OCI-LY1 (cell line): Measurements from ENCODE around the gene INSYN1.

Source experiments
- H2AFZ ChIP-seq: fragments of 200-600 bp; sonication (generic), shearing (Covaris generic); 2 replicates; pipeline ENCODE4 v1.6.0; 2014; ENCODE audit warnings: antibody characterized with exemption, mild to moderate bottlenecking, low read length
- H3F3A ChIP-seq: fragments of 200-600 bp; sonication (generic), shearing (Covaris generic); 2 replicates; pipeline ENCODE4 v1.6.0; 2014; ENCODE audit warnings: mild to moderate bottlenecking, antibody characterized with exemption, low read length, moderate library complexity; ENCODE audit not compliant: insufficient read depth
- H3K27ac ChIP-seq: fragments of 200-600 bp; sonication (generic); 2 replicates; pipeline ENCODE4 v1.5.1; 2014; ENCODE audit warnings: low read length, mixed run types, mild to moderate bottlenecking, low read depth; ENCODE audit not compliant: poor library complexity, severe bottlenecking
- H3K27me3 ChIP-seq: fragments of 200-600 bp; sonication (generic); 2 replicates; pipeline ENCODE4 v1.6.0; 2014; ENCODE audit warnings: antibody characterized with exemption, mild to moderate bottlenecking, low read length, moderate library complexity; ENCODE audit not compliant: insufficient read depth
- H3K36me3 ChIP-seq: fragments of 200-600 bp; sonication (generic); 2 replicates; pipeline ENCODE4 v1.6.1; 2014; ENCODE audit warnings: mild to moderate bottlenecking, antibody characterized with exemption, low read length, moderate library complexity, mixed read lengths; ENCODE audit not compliant: insufficient read depth
- H3K4me1 ChIP-seq: fragments of 200-600 bp; sonication (generic); 2 replicates; pipeline ENCODE4 v1.5.1; 2014; ENCODE audit warnings: mild to moderate bottlenecking, low read length, moderate library complexity; ENCODE audit not compliant: insufficient read depth, severe bottlenecking
- H3K4me2 ChIP-seq: fragments of 200-600 bp; sonication (generic), shearing (Covaris generic); 2 replicates; pipeline ENCODE4 v1.6.1; 2014; ENCODE audit warnings: low read length
- H3K4me3 ChIP-seq: fragments of 200-600 bp; sonication (generic); 2 replicates; pipeline ENCODE4 v1.5.1; 2014; ENCODE audit warnings: low read length, low read depth, mild to moderate bottlenecking, mixed read lengths; ENCODE audit not compliant: poor library complexity, severe bottlenecking
- H3K79me2 ChIP-seq: fragments of 200-600 bp; shearing (Covaris generic); 2 replicates; pipeline ENCODE4 v1.6.1; 2016; ENCODE audit warnings: mixed run types, low read length, mixed read lengths; ENCODE audit not compliant: insufficient read depth
- H3K9ac ChIP-seq: fragments of 200-600 bp; sonication (generic), shearing (Covaris generic); 2 replicates; pipeline ENCODE4 v1.6.1; 2014; ENCODE audit warnings: mild to moderate bottlenecking, low read length, mixed read lengths
- H3K9me2 ChIP-seq: fragments of 200-600 bp; sonication (generic), shearing (Covaris generic); 2 replicates; pipeline ENCODE4 v1.6.1; 2014; ENCODE audit warnings: low read depth, mild to moderate bottlenecking, low read length, mixed read lengths
- H3K9me3 ChIP-seq: fragments of 200-600 bp; shearing (Covaris generic); 2 replicates; pipeline ENCODE4 v1.6.1; 2014; ENCODE audit warnings: low read length, mixed read lengths
- H4K20me1 ChIP-seq: fragments of 200-600 bp; sonication (generic), shearing (Covaris generic); 2 replicates; pipeline ENCODE4 v1.6.0; 2016; ENCODE audit warnings: mild to moderate bottlenecking, low read length; ENCODE audit not compliant: insufficient read depth
- EZH2 ChIP-seq: fragments of 200-600 bp; sonication (generic), shearing (Covaris generic); IDR thresholded peaks from 2 replicates; pipeline ENCODE4 v1.8.0; 2017; ENCODE audit warnings: borderline replicate concordance, mixed run types, mild to moderate bottlenecking, antibody characterized with exemption, low read length, moderate library complexity, mixed read lengths
- TF ChIP-seq, protein P1 (sequence below): fragments of 200-600 bp; sonication (generic), shearing (Covaris generic); IDR thresholded peaks from 2 replicates; pipeline ENCODE4 v1.5.1; 2017; ENCODE audit warnings: mild to moderate bottlenecking, antibody characterized with exemption, low read length, moderate library complexity, mixed read lengths

INSYN1 gene

DNA sequence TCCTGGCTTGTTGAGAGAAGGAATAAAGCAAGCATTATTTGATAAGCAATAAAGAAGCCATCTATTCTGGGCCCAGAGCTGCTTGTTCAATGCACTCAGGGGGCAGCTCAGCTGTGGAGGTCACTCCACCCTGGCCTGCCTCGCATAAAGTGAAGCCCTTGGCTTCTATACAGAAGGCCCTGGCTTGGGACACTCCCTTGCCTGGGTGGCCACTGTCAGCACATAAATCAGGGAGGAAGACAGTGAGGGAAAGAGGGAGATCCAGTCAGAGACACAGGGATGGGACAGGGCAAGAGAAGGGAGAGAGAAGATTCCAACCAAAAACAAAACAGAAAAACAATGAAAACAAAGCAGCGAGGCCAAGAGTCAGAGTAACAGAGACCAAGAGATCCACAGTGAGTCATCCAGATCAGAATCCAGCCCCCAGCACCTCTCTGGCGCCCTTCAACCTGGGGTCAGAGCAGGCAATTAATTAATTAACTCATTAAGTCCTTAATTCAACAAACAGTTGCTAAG lies 11.8 kb downstream of the INSYN1 start:
- no peaks in the 10 kb centered on the region for H3K9me3 ChIP-seq
- no peaks in the 10 kb centered on the region for H3K36me3 ChIP-seq
- no peak overlapping the region for H3K27ac ChIP-seq
- no peaks in the 10 kb centered on the region for H3K27me3 ChIP-seq
- TF ChIP-seq, protein P1, sequence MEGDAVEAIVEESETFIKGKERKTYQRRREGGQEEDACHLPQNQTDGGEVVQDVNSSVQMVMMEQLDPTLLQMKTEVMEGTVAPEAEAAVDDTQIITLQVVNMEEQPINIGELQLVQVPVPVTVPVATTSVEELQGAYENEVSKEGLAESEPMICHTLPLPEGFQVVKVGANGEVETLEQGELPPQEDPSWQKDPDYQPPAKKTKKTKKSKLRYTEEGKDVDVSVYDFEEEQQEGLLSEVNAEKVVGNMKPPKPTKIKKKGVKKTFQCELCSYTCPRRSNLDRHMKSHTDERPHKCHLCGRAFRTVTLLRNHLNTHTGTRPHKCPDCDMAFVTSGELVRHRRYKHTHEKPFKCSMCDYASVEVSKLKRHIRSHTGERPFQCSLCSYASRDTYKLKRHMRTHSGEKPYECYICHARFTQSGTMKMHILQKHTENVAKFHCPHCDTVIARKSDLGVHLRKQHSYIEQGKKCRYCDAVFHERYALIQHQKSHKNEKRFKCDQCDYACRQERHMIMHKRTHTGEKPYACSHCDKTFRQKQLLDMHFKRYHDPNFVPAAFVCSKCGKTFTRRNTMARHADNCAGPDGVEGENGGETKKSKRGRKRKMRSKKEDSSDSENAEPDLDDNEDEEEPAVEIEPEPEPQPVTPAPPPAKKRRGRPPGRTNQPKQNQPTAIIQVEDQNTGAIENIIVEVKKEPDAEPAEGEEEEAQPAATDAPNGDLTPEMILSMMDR, result no peak
- no peak for TF ChIP-seq EZH2
- H3K4me3 ChIP-seq, result no peak overlapping the region
- no peaks in the 10 kb centered on the region for H3K4me1 ChIP-seq
- no peak overlapping the region for H2AFZ ChIP-seq
- H3K9ac ChIP-seq, result no peak overlapping the region
- H3K79me2 ChIP-seq, result no peaks in the 10 kb centered on the region
- no peaks in the 10 kb centered on the region for H3F3A ChIP-seq
- H4K20me1 ChIP-seq, result no peaks in the 10 kb centered on the region
- H3K9me2 ChIP-seq, result no peaks in the 10 kb centered on the region
- H3K4me2 ChIP-seq, result no peak overlapping the region

DNA sequence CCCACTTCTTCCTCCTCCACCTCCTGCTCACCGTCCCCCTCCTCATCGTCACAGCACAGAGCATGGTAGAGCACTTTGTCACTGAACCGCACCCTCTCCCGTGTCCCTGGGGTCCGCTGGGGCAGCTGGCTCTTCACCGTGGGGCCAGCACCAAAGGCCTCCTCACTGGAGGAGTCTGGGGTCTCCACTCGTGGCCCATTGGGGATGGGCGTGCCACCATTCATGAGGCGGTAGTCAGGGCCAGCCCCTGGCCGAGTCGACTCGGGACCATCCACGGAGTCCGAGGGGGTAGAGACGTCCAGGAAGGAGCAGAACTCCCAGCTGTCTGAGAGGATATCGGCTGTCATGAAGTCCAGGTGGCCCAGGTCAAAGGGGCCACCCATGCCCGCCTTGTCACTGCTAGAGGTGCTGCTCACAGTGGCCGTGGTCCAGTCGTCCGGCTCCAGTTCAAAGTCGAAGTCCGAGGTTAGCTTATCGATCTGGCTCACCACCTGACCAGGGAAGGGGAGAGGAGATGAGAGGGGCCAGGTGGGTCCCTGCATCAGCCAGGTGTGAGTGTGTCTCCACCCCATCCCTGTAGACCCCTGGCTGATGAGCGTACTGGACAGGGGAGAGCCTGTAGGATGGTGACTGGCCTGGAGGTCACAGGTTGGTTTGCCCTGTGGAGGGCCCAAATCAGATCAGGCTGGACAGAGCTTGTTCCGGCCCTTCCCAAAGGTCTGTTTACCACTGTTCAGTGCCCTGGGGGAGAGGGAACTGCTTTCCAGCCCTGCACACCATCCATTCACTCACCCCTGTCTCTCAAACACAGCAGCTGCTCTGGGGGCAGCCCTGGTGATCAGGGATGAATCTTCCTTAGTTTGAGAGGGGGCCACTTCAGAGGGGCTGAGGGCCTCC lies 12.8 kb downstream of the INSYN1 start:
- Histone ChIP-seq H3K36me3 (no peaks in the 10 kb centered on the region), H3K9me2 (no peaks in the 10 kb centered on the region), H3K4me3 (no peak overlapping the region), H3F3A (no peaks in the 10 kb centered on the region), H3K27ac (no peak overlapping the region), H3K4me1 (no peaks in the 10 kb centered on the region), H3K79me2 (no peaks in the 10 kb centered on the region), H3K9ac (no peak overlapping the region), H3K9me3 (no peaks in the 10 kb centered on the region), H2AFZ (no peak overlapping the region), H3K4me2 (no peak overlapping the region), H4K20me1 (no peaks in the 10 kb centered on the region), H3K27me3 (no peaks in the 10 kb centered on the region)
- TF ChIP-seq, protein P1, result no peak
- no peak for TF ChIP-seq EZH2

DNA sequence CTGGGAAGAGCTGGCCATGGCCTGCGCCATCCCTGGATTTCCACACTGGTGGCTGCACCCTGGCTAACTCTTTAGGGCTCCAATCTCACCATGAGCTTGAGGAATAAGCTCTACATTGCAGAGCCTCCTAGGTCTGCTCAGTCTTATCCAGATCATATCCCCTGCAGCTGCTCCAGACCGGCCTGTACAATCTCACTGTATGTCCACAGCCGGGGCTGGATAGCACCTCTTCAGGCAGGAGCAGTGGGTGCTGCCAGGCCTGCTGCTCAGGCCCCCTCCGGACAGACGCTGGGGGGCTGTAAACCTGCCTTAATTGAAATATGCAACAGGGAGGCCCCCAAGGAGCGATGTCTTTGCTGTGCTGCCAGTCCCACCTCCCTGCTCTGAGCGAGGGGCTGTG lies 15.6 kb downstream of the INSYN1 start:
- Histone ChIP-seq H3K9ac (no peak overlapping the region), H3F3A (no peaks in the 10 kb centered on the region), H3K27ac (no peak overlapping the region), H3K4me2 (no peak overlapping the region), H2AFZ (no peak overlapping the region), H4K20me1 (no peaks in the 10 kb centered on the region), H3K4me1 (no peaks in the 10 kb centered on the region), H3K79me2 (no peaks in the 10 kb centered on the region), H3K27me3 (no peaks in the 10 kb centered on the region), H3K36me3 (no peaks in the 10 kb centered on the region), H3K9me3 (no peaks in the 10 kb centered on the region), H3K4me3 (no peak overlapping the region), H3K9me2 (no peaks in the 10 kb centered on the region)
- TF ChIP-seq, protein P1, result no peak
- TF ChIP-seq EZH2, result no peak
